NT2/D1 (cell line): ENCODE measurements around the gene PLCG2.

Source experiments
- DNase-seq: peaks from one replicate; pipeline ENCODE4 v3.0.0-alpha.2; 2011; ENCODE audit warnings: low read depth, low spot score
- H3K27me3 ChIP-seq: 2 replicates; pipeline ENCODE4 v1.6.0; 2011; ENCODE audit warnings: mild to moderate bottlenecking; ENCODE audit not compliant: insufficient read length, insufficient read depth
- H3K36me3 ChIP-seq: 2 replicates; pipeline ENCODE4 v1.6.1; 2011; ENCODE audit warnings: mild to moderate bottlenecking, low read length, mixed read lengths; ENCODE audit not compliant: insufficient read depth, insufficient read length
- H3K4me1 ChIP-seq: 2 replicates; pipeline ENCODE4 v1.5.1; 2011; ENCODE audit not compliant: insufficient read depth, insufficient read length
- H3K4me3 ChIP-seq: 2 replicates; pipeline ENCODE4 v1.5.1; 2011; ENCODE audit warnings: low read depth; ENCODE audit not compliant: insufficient read length
- H3K9ac ChIP-seq: 2 replicates; pipeline ENCODE4 v1.6.0; 2011; ENCODE audit warnings: low read depth; ENCODE audit not compliant: insufficient read length
- H3K9me3 ChIP-seq: 2 replicates; pipeline ENCODE4 v1.5.1; 2011; ENCODE audit warnings: mild to moderate bottlenecking, low read length; ENCODE audit not compliant: insufficient read depth
- SUZ12 ChIP-seq: IDR thresholded peaks from 2 replicates; pipeline ENCODE4 v1.6.1; 2011; ENCODE audit not compliant: insufficient read length, insufficient read depth; ENCODE audit errors: extremely low read depth
- YY1 ChIP-seq: IDR thresholded peaks from 2 replicates; pipeline ENCODE4 v1.6.1; 2011; ENCODE audit not compliant: insufficient read length, insufficient read depth
- ZNF274 ChIP-seq: IDR thresholded peaks from 2 replicates; pipeline ENCODE4 v1.6.1; 2011; ENCODE audit warnings: mild to moderate bottlenecking, low read depth, low read length

The PLCG2 gene

GRCh38 chr16:81921085-81921814 is 142.2 kb downstream of the PLCG2 start:
- no peak overlapping the region for H3K9ac ChIP-seq
- H3K36me3 ChIP-seq, result no peaks in the 10 kb centered on the region
- H3K4me3 ChIP-seq, result no peak overlapping the region
- H3K27me3 ChIP-seq, result no peaks in the 10 kb centered on the region
- H3K9me3 ChIP-seq, result peaks cover 4% of the 10 kb centered on the region; the same call in 1 of the 2 replicates
- no peak for DNase-seq
- no peak for TF ChIP-seq YY1
- TF ChIP-seq ZNF274, result no peak
- TF ChIP-seq SUZ12, result no peak
- no peaks in the 10 kb centered on the region for H3K4me1 ChIP-seq

- no peak for TF ChIP-seq YY1
- Histone ChIP-seq H3K9me3 (peaks cover 4% of the 10 kb centered on the region; the same call in 1 of the 2 replicates), H3K4me3 (no peak overlapping the region), H3K9ac (no peak overlapping the region), H3K4me1 (no peaks in the 10 kb centered on the region), H3K27me3 (no peaks in the 10 kb centered on the region), H3K36me3 (no peaks in the 10 kb centered on the region)
- no peak for DNase-seq
These were observed 142.9 kb downstream of the PLCG2 start for GRCh38 chr16:81921843-81922584.

- peaks cover 4% of the 10 kb centered on the region; the same call in 1 of the 2 replicates for H3K9me3 ChIP-seq
- H3K4me3 ChIP-seq, result no peak overlapping the region
- no peaks in the 10 kb centered on the region for H3K4me1 ChIP-seq
- TF ChIP-seq ZNF274, result no peak
- no peak for TF ChIP-seq YY1
- TF ChIP-seq SUZ12, result no peak
- no peaks in the 10 kb centered on the region for H3K36me3 ChIP-seq
- H3K9ac ChIP-seq, result no peak overlapping the region
- H3K27me3 ChIP-seq, result no peaks in the 10 kb centered on the region
- no peak for DNase-seq
These were observed 144.2 kb downstream of the PLCG2 start for GRCh38 chr16:81923296-81923695.

GRCh38 chr16:81925016-81925415 is 145.9 kb downstream of the PLCG2 start:
- DNase-seq, result no peak
- H3K27me3 ChIP-seq, result no peaks in the 10 kb centered on the region
- H3K9me3 ChIP-seq, result peaks cover under 1% of the 10 kb centered on the region; the same call in 1 of the 2 replicates
- H3K4me3 ChIP-seq, result no peak overlapping the region
- H3K9ac ChIP-seq, result no peak overlapping the region
- no peaks in the 10 kb centered on the region for H3K36me3 ChIP-seq
- no peak for TF ChIP-seq SUZ12
- no peak for TF ChIP-seq ZNF274
- TF ChIP-seq YY1, result no peak
- H3K4me1 ChIP-seq, result no peaks in the 10 kb centered on the region

GRCh38 chr16:81926036-81926435 is 146.9 kb downstream of the PLCG2 start:
- no peak for DNase-seq
- TF ChIP-seq ZNF274 (no peak), YY1 (no peak), SUZ12 (no peak)
- no peaks in the 10 kb centered on the region for H3K4me1 ChIP-seq
- H3K36me3 ChIP-seq, result no peaks in the 10 kb centered on the region
- H3K9ac ChIP-seq, result no peak overlapping the region
- no peak overlapping the region for H3K4me3 ChIP-seq
- H3K9me3 ChIP-seq, result no peaks in the 10 kb centered on the region
- no peaks in the 10 kb centered on the region for H3K27me3 ChIP-seq

- Histone ChIP-seq H3K9me3 (no peaks in the 10 kb centered on the region), H3K9ac (no peak overlapping the region), H3K36me3 (no peaks in the 10 kb centered on the region), H3K4me1 (no peaks in the 10 kb centered on the region), H3K27me3 (no peaks in the 10 kb centered on the region), H3K4me3 (no peak overlapping the region)
- DNase-seq, result no peak
- TF ChIP-seq SUZ12, result no peak
- TF ChIP-seq ZNF274, result no peak
- no peak for TF ChIP-seq YY1
These were observed 148.6 kb downstream of the PLCG2 start for GRCh38 chr16:81927561-81928185.
